HG03175 (cell line): ENCODE data around the gene SLTM.
"Not testable (repeated sequence)": the region's sequence is repeated elsewhere in the genome, so short reads cannot be mapped to it uniquely, and the experiment has no call there.

Source experiments
- ATAC-seq: cut with Tn5 transposase; IDR thresholded peaks from one replicate; pipeline ENCODE4 v1.9.1; 2021; ENCODE audit warnings: mild to moderate bottlenecking, moderate library complexity; ENCODE audit not compliant: unreplicated experiment

Gene SLTM

GRCh38 chr15:58933281-58934113 lies at the start of gene SLTM:
Gene SLTM (minus strand): TSS chr15:58933679. CDS start chr15:58933565, 114 bp downstream.
- ATAC-seq: peak; percentile 91

GRCh38 chr15:58983261-58983660 lies 49.8 kb upstream of the SLTM start:
- no peak for ATAC-seq

- no peak for ATAC-seq
Measured at GRCh38 chr15:58981808-58982475, 48.5 kb upstream of the SLTM start.

GRCh38 chr15:58980351-58980939 lies 47.0 kb upstream of the SLTM start:
- no peak for ATAC-seq

GRCh38 chr15:58977887-58978286 lies 44.4 kb upstream of the SLTM start:
- ATAC-seq: no peak

GRCh38 chr15:58967479-58967878 lies 34.0 kb upstream of the SLTM start:
- ATAC-seq: no peak

- no peak for ATAC-seq
Measured at GRCh38 chr15:58966698-58967097, 33.2 kb upstream of the SLTM start.

- no peak for ATAC-seq
Measured at GRCh38 chr15:58962662-58963565, 29.4 kb upstream of the SLTM start.

GRCh38 chr15:58962136-58962535 lies 28.7 kb upstream of the SLTM start:
- ATAC-seq: no peak

- no peak for ATAC-seq
Measured at GRCh38 chr15:58958811-58959210, 25.3 kb upstream of the SLTM start.

GRCh38 chr15:58957101-58957973 lies 23.9 kb upstream of the SLTM start:
- peak; percentile 87 for ATAC-seq

- no peak for ATAC-seq
Measured at GRCh38 chr15:58952751-58953150, 19.3 kb upstream of the SLTM start.

GRCh38 chr15:58951388-58952007 lies 18.0 kb upstream of the SLTM start:
- no peak for ATAC-seq

- ATAC-seq: no peak
Measured at GRCh38 chr15:58947179-58947578, 13.7 kb upstream of the SLTM start.

- ATAC-seq: not testable (repeated sequence)
Measured at GRCh38 chr15:58934974-58935373, 1.5 kb upstream of the SLTM start.

- no peak for ATAC-seq
Measured at GRCh38 chr15:58934521-58934920, 1.0 kb upstream of the SLTM start.

- ATAC-seq: no peak
Measured at GRCh38 chr15:58934114-58934447, 602 bp upstream of the SLTM start.

GRCh38 chr15:58932710-58933280 lies 684 bp downstream of the SLTM start:
- peak; percentile 30 for ATAC-seq

- no peak for ATAC-seq
Measured at GRCh38 chr15:58931987-58932588, 1.4 kb downstream of the SLTM start.
